DND-41 (cell line): Measurements from ENCODE around the gene SLC2A8.

ENCODE experiments used
- ATAC-seq: fragments of 200-7000 bp; cut with Tn5 transposase; 3 replicates; pipeline ENCODE4 v1.9.1; 2021; ENCODE audit warnings: low read depth; ENCODE audit not compliant: insufficient read depth
- DNase-seq: peaks from one replicate; pipeline ENCODE4 v3.0.0-alpha.2; 2020
- H2AFZ ChIP-seq: 2 replicates; pipeline ENCODE4 v1.6.0; 2012; ENCODE audit warnings: low read depth, low read length
- H3K27ac ChIP-seq: 2 replicates; pipeline ENCODE4 v1.5.1; 2012; ENCODE audit warnings: low read length, inconsistent platforms
- H3K27me3 ChIP-seq: fragments of 200-600 bp; sonication (generic); 2 replicates; pipeline ENCODE4 v1.6.0; 2012; ENCODE audit warnings: low read length, mild to moderate bottlenecking, inconsistent platforms; ENCODE audit not compliant: insufficient read depth, poor library complexity
- H3K36me3 ChIP-seq: 2 replicates; pipeline ENCODE4 v1.5.1; 2012; ENCODE audit warnings: low read length, inconsistent platforms; ENCODE audit not compliant: insufficient read depth
- H3K4me1 ChIP-seq: 2 replicates; pipeline ENCODE4 v1.5.1; 2012; ENCODE audit warnings: mild to moderate bottlenecking, low read length; ENCODE audit not compliant: insufficient read depth
- H3K4me2 ChIP-seq: 2 replicates; pipeline ENCODE4 v1.6.0; 2012; ENCODE audit warnings: mild to moderate bottlenecking, moderate library complexity, low read length, inconsistent platforms; ENCODE audit not compliant: insufficient read depth
- H3K4me3 ChIP-seq, 2 experiments: fragments of 200-600 bp in 1 of 2; shearing (Covaris generic) in 1 of 2; 2 replicates each; pipeline ENCODE4 v1.5.1; 2012 to 2016; ENCODE audit warnings: inconsistent platforms in 2 of 2, low read length in 2 of 2, mild to moderate bottlenecking in 2 of 2, low read depth in 1 of 2, moderate library complexity in 1 of 2
- H3K79me2 ChIP-seq: 2 replicates; pipeline ENCODE4 v1.6.0; 2012; ENCODE audit warnings: low read length, inconsistent platforms; ENCODE audit not compliant: insufficient read depth
- H3K9ac ChIP-seq: 2 replicates; pipeline ENCODE4 v1.6.0; 2012; ENCODE audit warnings: low read depth, mild to moderate bottlenecking, inconsistent platforms, low read length, moderate library complexity
- H3K9me3 ChIP-seq: 2 replicates; pipeline ENCODE4 v1.5.1; 2012; ENCODE audit warnings: low read length, moderate library complexity, mild to moderate bottlenecking, inconsistent platforms; ENCODE audit not compliant: insufficient read depth, severe bottlenecking
- H4K20me1 ChIP-seq: 2 replicates; pipeline ENCODE4 v1.6.0; 2012; ENCODE audit warnings: low read length; ENCODE audit not compliant: insufficient read depth
- EZH2 ChIP-seq: IDR thresholded peaks from 3 replicates; pipeline ENCODE4 v1.6.1; 2012; ENCODE audit warnings: borderline replicate concordance, low read depth, mild to moderate bottlenecking, moderate library complexity, low read length, inconsistent platforms; ENCODE audit not compliant: severe bottlenecking
- TF ChIP-seq, protein P1 (sequence below): IDR thresholded peaks from 2 replicates; pipeline ENCODE4 v1.5.1; 2012; ENCODE audit warnings: borderline replicate concordance, low read length, moderate library complexity, mild to moderate bottlenecking; ENCODE audit not compliant: poor library complexity, severe bottlenecking; ENCODE audit errors: extremely low read depth

The SLC2A8 gene

DNA sequence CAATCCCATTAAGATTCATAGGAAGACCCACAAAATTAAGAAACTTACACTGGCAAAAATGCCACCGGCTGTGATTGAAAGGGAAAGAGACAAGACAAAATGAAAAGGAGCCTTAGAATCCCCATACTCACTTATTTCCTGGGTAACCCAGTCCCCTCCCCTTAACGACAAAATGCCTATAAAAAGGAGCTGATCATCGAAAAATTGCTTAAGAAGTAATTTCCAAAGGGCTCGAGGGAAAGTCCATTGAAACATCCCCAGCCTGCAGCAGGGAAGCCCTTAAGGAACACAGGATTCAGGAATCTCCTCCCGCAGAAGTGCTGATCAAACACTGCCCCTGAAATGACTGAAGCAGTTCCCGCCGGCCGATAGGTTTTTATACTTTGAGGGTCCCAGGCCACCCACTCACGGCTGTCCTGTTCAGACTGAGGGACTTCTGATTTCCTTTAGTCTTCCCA, 26.5 kb downstream of the SLC2A8 start:
- H3K36me3 ChIP-seq = 0 out of 2 replicates have a peak, but pooled peaks cover 4% of the 10 kb centered on the region
- H3K4me2 ChIP-seq = peak overlapping the region; percentile 92
- ATAC-seq = peak; percentile 1; the same call in 1 of the 3 replicates
- H3K9me3 ChIP-seq = no peaks in the 10 kb centered on the region
- H3K27ac ChIP-seq = peak overlapping the region; percentile 81
- H4K20me1 ChIP-seq = peaks cover 7% of the 10 kb centered on the region; the same call in 1 of the 2 replicates
- H3K79me2 ChIP-seq = peaks cover 42% of the 10 kb centered on the region
- peak overlapping the region; percentile 89 for H2AFZ ChIP-seq
- peaks cover 31% of the 10 kb centered on the region for H3K4me1 ChIP-seq
- peak overlapping the region; percentile 45 to 89 for H3K4me3 ChIP-seq
- no peaks in the 10 kb centered on the region for H3K27me3 ChIP-seq
- no peak for DNase-seq
- TF ChIP-seq, protein P1, sequence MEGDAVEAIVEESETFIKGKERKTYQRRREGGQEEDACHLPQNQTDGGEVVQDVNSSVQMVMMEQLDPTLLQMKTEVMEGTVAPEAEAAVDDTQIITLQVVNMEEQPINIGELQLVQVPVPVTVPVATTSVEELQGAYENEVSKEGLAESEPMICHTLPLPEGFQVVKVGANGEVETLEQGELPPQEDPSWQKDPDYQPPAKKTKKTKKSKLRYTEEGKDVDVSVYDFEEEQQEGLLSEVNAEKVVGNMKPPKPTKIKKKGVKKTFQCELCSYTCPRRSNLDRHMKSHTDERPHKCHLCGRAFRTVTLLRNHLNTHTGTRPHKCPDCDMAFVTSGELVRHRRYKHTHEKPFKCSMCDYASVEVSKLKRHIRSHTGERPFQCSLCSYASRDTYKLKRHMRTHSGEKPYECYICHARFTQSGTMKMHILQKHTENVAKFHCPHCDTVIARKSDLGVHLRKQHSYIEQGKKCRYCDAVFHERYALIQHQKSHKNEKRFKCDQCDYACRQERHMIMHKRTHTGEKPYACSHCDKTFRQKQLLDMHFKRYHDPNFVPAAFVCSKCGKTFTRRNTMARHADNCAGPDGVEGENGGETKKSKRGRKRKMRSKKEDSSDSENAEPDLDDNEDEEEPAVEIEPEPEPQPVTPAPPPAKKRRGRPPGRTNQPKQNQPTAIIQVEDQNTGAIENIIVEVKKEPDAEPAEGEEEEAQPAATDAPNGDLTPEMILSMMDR = no peak
- no peak for TF ChIP-seq EZH2
- peak overlapping the region; percentile 71 for H3K9ac ChIP-seq

GRCh38 chr9:127423934-127424675, 27.1 kb downstream of the SLC2A8 start, which contains the start of gene ZNF79:
Gene ZNF79, plus strand, starts transcription at chr9:127424382. Its CDS starts 406 bp downstream, at chr9:127424788.
- Histone ChIP-seq H3K27ac (peak within 1 kb of the TSS; percentile 81), H2AFZ (peak within 1 kb of the TSS; percentile 89), H3K9ac (peak within 1 kb of the TSS; percentile 71), H3K79me2 (peaks cover 42% of the 10 kb centered on the region), H3K4me3 (peak within 1 kb of the TSS; percentile 45 to 89), H3K4me1 (peaks cover 31% of the 10 kb centered on the region), H3K9me3 (no peaks in the 10 kb centered on the region), H3K27me3 (no peaks in the 10 kb centered on the region), H3K4me2 (peak within 1 kb of the TSS; percentile 92), H4K20me1 (peaks cover 2% of the 10 kb centered on the region; the same call in 1 of the 2 replicates), H3K36me3 (peaks cover 7% of the 10 kb centered on the region; the same call in 1 of the 2 replicates)
- DNase-seq (peak; percentile 88), ATAC-seq (peak; percentile 89)
- TF ChIP-seq EZH2 = no peak

DNA sequence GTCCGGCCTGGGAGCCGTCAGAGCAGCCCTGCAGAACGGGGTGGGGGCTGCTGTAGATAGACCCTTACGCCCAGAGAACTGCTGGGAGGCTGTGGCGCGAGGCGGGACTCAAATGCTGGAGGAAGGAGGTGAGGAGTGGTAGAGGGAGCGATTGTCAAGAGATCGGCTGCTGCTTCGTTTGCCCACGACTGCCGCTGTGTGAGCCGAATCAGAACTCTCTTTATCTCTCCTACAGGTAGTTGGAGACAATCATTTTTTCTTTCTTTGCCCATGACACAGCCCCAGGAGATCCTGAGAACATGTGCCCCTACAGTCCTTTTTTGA, 27.7 kb downstream of the SLC2A8 start:
- Histone ChIP-seq H3K4me2 (peak overlapping the region; percentile 92), H3K4me3 (peak overlapping the region; percentile 45 to 89; a peak in 3 of 4 replicates), H3K36me3 (peaks cover 7% of the 10 kb centered on the region; the same call in 1 of the 2 replicates), H3K9me3 (no peaks in the 10 kb centered on the region), H2AFZ (peak overlapping the region; percentile 89), H3K79me2 (peaks cover 42% of the 10 kb centered on the region), H3K27me3 (no peaks in the 10 kb centered on the region), H3K9ac (peak overlapping the region; percentile 71), H3K4me1 (peaks cover 31% of the 10 kb centered on the region), H4K20me1 (no peaks in the 10 kb centered on the region), H3K27ac (peak overlapping the region; percentile 81)
- no peak for DNase-seq
- TF ChIP-seq, protein P1 = no peak
- peak; percentile 44 for ATAC-seq

- no peaks in the 10 kb centered on the region for H4K20me1 ChIP-seq
- H3K4me3 ChIP-seq = no peak overlapping the region
- no peaks in the 10 kb centered on the region for H3K27me3 ChIP-seq
- no peaks in the 10 kb centered on the region for H3K9me3 ChIP-seq
- no peak overlapping the region for H3K9ac ChIP-seq
- peaks cover 16% of the 10 kb centered on the region for H3K36me3 ChIP-seq
- TF ChIP-seq EZH2 = no peak
- TF ChIP-seq, protein P1 = no peak
- H3K27ac ChIP-seq = no peak overlapping the region
- no peak for DNase-seq
- H3K4me2 ChIP-seq = peak overlapping the region; percentile 92; the same call in 1 of the 2 replicates
- no peak overlapping the region for H2AFZ ChIP-seq
- ATAC-seq = no peak
- peaks cover 42% of the 10 kb centered on the region for H3K79me2 ChIP-seq
- H3K4me1 ChIP-seq = peaks cover 31% of the 10 kb centered on the region
Measured at GRCh38 chr9:127426756-127427155, 29.8 kb downstream of the SLC2A8 start.
